Thoracic aorta (tissue), 2 donors: ENCODE measurements around the gene AK3. TPM values are rescaled to one million over a fixed set of nuclear protein-coding genes. Genes with fewer than 3 reads are reported as not detected.
A peak's percentile ranks its signal among the peaks of the same experiment; 100 is the strongest.

Experiments
- ATAC-seq: fragments of 150-250 bp; one replicate; pipeline ENCODE4 v1.8.0; 2017; ENCODE audit warnings: low read depth; ENCODE audit not compliant: insufficient number of reproducible peaks, low FRiP score
- DNase-seq: peaks from one replicate; pipeline ENCODE4 v3.0.0-alpha.2; 2020; ENCODE audit warnings: low spot score
- H3K27ac ChIP-seq, 2 donors: fragments of 200-600 bp; sonication (generic); 1 replicate in 1 of 2; 2 replicates in 1 of 2; pipeline ENCODE4 v1.5.1; 2016; ENCODE audit warnings: mild to moderate bottlenecking in 2 of 2, moderate library complexity in 2 of 2
- H3K27me3 ChIP-seq: fragments of 200-600 bp; sonication (generic); replicated peaks from 2 replicates; pipeline ENCODE4 v1.6.0; 2016; ENCODE audit warnings: mild to moderate bottlenecking; ENCODE audit not compliant: insufficient read depth
- H3K36me3 ChIP-seq: fragments of 200-600 bp; sonication (generic); one replicate; pipeline ENCODE4 v1.5.1; 2016
- H3K4me1 ChIP-seq, 2 donors: fragments of 200-600 bp; sonication (generic); 1 replicate in 1 of 2; 2 replicates in 1 of 2; pipeline versions ENCODE4 v1.5.1 to v1.6.0; 2016; ENCODE audit warnings: low read depth in 2 of 2, mild to moderate bottlenecking in 1 of 2; ENCODE audit not compliant: control insufficient read depth in 1 of 2
- H3K4me3 ChIP-seq: fragments of 200-600 bp; sonication (generic); 2 replicates; pipeline ENCODE4 v1.5.1; 2016; ENCODE audit warnings: mild to moderate bottlenecking
- H3K9me3 ChIP-seq: fragments of 200-600 bp; sonication (generic); 2 replicates; pipeline ENCODE4 v1.5.1; 2016
- total RNA-seq, 2 donors: library from RNA; depleted of rRNA; stranded (reverse); fragments of >200 nt; gene quantifications; one replicate each; pipeline versions ENCODE4 v1.1.0 to v1.2.3, GENCODE V29; 2016
- TF ChIP-seq, protein P1 (sequence below): fragments of 200-600 bp; sonication (generic); IDR thresholded peaks from one replicate; pipeline ENCODE4 v1.5.1; 2019; ENCODE audit warnings: antibody characterized with exemption

The AK3 gene
- total RNA-seq, 2 donors from 2014 or later = 50.5 to 72.9 TPM

DNA sequence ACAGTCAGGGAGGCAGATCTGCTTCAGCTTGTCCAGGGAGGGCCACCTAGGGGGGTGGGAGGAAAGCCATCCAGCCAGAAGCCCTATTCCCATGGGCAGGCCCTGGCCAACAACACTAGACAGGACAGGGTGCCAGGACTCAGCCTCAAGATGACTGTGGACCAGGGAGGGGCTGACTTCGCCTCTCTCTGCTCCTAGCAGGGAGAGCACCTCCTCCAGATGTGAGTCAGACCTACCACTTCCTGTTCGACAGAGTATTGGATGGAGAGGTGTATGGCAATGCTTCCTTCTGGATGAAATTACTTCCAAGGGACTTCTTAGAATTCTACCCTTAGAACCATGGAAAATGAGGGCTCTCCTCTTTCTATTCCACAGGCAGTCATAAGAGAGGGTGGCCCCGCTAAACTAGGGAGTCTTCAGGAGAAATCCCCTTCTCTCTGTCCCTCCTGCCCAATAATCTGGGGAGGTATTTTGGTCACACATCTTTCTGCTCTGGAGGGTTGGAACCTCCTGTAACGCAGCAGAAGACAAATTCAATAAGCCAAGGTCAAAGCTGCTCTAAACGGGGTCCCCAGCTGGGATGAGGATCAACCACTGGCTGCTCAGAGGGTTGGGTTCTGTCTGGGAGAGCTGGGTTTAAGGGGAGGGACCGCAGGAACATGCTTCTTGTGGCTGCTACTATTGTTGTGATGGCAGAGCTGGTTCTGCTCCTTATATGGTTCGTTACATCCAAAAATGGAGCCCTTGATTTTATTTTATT is 28.5 kb upstream of the AK3 start:
- H3K4me3 ChIP-seq = no peak overlapping the region
- DNase-seq = no peak

DNA sequence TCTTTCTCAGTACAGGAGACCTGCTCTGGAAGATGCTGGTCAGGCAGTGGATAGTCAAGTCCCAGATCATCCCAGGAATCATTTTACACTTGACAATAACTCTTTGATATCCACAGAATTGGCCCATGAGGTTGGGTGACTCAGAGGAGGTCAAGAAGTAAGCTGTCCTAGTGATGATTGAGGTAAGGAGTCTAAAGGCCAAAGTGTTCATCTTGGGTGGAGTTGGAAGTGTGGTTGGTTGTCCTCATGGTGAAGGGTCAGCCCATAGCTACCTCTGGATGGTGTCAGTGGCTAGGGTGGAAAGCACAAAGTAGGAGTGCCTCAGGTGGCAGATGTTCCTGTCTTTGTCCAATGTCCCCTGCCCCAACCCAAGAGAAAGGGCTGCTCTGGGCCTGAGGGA is 27.7 kb upstream of the AK3 start:
- ATAC-seq (no peak), DNase-seq (no peak)
- Histone ChIP-seq H3K36me3 (no peaks in the 10 kb centered on the region), H3K27ac (no peak overlapping the region), H3K27me3 (no peaks in the 10 kb centered on the region), H3K9me3 (no peaks in the 10 kb centered on the region), H3K4me3 (no peak overlapping the region), H3K4me1 (no peaks in the 10 kb centered on the region)
- TF ChIP-seq, protein P1, sequence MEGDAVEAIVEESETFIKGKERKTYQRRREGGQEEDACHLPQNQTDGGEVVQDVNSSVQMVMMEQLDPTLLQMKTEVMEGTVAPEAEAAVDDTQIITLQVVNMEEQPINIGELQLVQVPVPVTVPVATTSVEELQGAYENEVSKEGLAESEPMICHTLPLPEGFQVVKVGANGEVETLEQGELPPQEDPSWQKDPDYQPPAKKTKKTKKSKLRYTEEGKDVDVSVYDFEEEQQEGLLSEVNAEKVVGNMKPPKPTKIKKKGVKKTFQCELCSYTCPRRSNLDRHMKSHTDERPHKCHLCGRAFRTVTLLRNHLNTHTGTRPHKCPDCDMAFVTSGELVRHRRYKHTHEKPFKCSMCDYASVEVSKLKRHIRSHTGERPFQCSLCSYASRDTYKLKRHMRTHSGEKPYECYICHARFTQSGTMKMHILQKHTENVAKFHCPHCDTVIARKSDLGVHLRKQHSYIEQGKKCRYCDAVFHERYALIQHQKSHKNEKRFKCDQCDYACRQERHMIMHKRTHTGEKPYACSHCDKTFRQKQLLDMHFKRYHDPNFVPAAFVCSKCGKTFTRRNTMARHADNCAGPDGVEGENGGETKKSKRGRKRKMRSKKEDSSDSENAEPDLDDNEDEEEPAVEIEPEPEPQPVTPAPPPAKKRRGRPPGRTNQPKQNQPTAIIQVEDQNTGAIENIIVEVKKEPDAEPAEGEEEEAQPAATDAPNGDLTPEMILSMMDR = no peak

More for the DNA sequence above, 28.5 kb upstream of the AK3 start:
- Histone ChIP-seq H3K36me3 (no peaks in the 10 kb centered on the region), H3K27ac (no peak overlapping the region), H3K4me1 (no peaks in the 10 kb centered on the region), H3K9me3 (no peaks in the 10 kb centered on the region), H3K27me3 (no peaks in the 10 kb centered on the region)
- TF ChIP-seq, protein P1 = no peak
- no peak for ATAC-seq

DNA sequence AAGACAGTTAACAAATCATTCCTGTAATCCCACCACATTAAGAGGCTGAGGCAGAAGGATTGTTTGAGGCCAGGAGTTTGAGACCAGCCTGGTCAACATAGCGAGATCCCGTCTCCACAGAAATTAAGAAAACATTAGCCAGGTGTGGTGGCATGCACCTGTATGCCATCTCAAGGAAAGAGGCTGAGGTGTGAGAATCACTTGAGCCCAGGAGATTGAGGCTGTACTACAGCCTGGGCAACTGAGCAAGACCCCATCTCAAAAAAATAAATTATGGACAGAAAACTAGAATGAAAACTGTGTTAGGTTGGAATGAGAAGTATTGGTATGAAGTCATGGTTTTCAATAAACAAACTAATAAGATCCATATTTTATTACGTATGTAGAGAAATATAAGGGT is 23.0 kb upstream of the AK3 start:
- no peaks in the 10 kb centered on the region for H3K36me3 ChIP-seq
- TF ChIP-seq, protein P1 = no peak
- H3K9me3 ChIP-seq = no peaks in the 10 kb centered on the region
- H3K27ac ChIP-seq = no peak overlapping the region
- H3K27me3 ChIP-seq = no peaks in the 10 kb centered on the region
- no peak for DNase-seq
- H3K4me3 ChIP-seq = no peak overlapping the region
- peaks cover 4 to 17% of the 10 kb centered on the region in 2 donors for H3K4me1 ChIP-seq
- no peak for ATAC-seq

DNA sequence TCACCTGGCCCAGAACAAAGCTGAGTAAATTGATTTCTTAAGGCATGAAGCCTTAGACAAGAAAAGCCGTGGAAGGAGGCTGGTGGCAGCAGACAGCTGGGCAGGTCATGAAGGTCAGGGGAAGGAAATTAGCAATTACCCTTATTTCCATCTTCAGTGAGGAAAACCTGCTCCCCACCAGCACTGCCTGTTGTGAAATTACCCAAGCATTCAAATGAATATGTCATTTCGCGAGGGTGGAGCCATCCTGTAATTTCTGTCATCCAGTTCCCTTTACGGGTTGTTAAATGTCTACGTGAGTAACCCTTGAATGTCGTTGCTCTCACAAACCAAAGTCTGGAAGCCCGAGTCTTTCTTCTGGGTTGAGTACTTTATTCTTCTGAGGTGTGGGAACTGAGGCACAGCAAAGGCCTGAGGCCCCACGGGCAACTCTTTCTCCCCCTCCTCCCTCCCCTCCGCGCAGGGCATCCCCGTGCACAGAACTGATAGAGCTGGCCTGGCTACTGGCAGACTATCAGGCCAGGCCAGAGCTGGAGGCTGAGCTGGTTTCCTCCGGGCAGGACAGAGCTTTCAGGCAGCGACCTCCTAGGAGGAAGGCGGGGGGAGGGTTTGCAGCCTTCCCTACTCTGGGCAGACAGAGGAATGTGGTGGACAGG is 22.0 kb upstream of the AK3 start:
- Histone ChIP-seq H3K4me3 (peak overlapping the region; percentile 60), H3K9me3 (no peaks in the 10 kb centered on the region), H3K36me3 (no peaks in the 10 kb centered on the region), H3K27ac (peak overlapping the region; percentile 37 to 50), H3K27me3 (no peaks in the 10 kb centered on the region), H3K4me1 (peaks cover 4 to 17% of the 10 kb centered on the region in 2 donors)
- DNase-seq (no peak), ATAC-seq (no peak)
- TF ChIP-seq, protein P1 = no peak

DNA sequence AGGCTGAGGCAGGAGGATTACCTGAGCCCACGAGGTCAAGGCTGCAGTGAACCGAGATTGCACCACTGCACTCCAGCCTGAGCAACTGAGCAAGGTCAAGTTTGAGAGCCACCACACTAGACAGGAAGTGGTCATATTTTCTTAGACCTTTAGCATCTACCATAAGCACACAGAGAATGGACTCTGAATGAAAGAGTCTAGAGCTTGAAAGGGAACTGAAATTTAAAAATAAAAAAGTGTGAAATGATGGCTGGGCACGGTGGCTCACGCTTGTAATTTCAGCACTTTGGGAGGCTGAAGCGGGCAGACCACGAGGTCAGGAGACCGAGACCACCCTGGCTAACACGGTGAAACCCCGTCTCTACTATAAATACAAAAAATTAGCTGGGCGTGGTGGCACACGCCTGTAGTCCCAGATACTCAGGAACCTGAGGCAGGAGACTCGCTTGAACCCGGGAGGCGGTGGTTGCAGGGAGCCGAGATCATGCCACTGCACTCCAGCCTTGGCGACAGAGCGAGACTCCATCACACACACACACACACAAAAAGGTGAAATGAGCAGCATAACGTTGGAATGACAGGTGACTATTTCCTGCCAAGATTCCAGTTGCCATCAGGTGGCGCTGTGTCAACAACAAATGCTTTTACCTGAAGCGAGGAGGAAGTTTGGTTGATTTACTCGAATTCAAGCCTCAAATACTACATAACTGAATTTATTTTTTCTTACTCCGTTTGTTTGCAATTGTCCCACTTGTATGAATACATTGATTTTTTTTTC is 21.3 kb upstream of the AK3 start:
- Histone ChIP-seq H3K9me3 (no peaks in the 10 kb centered on the region), H3K27ac (peak overlapping the region; percentile 37 to 50), H3K4me1 (peaks cover 4 to 17% of the 10 kb centered on the region in 2 donors), H3K36me3 (no peaks in the 10 kb centered on the region), H3K4me3 (peak overlapping the region; percentile 60), H3K27me3 (no peaks in the 10 kb centered on the region)
- ATAC-seq = no peak
- TF ChIP-seq, protein P1 = peak; percentile 79
- no peak for DNase-seq
